K562 (cell line): ENCODE data around the gene KCNN4. TPM values are rescaled to one million over a fixed set of nuclear protein-coding genes. Genes with fewer than 3 reads are reported as not detected.

Experiments
- ARID1B ChIP-seq: fragments of 450-650 bp; IDR thresholded peaks from 2 replicates; pipeline ENCODE4 v1.6.1; 2016; ENCODE audit warnings: antibody characterized with exemption, mild to moderate bottlenecking, inconsistent platforms
- C11orf30 ChIP-seq: fragments of 450-650 bp; IDR thresholded peaks from 2 replicates; pipeline ENCODE4 v1.6.1; 2016; ENCODE audit warnings: low read depth, mild to moderate bottlenecking
- CBFA2T3 ChIP-seq: fragments of 450-650 bp; IDR thresholded peaks from 2 replicates; pipeline ENCODE4 v1.6.1; 2017
- CBFB ChIP-seq: sonication (generic); formaldehyde crosslinking; IDR thresholded peaks from 2 replicates; pipeline ENCODE4 v1.4.0; 2020; ENCODE audit warnings: mild to moderate bottlenecking, missing genetic modification reagents
- CBX3 ChIP-seq, 2 experiments: IDR thresholded peaks; 1 replicate in 1 of 2; 2 replicates in 1 of 2; pipeline ENCODE4 v1.6.1; 2012; ENCODE audit warnings: inconsistent platforms in 2 of 2, low read length in 2 of 2, borderline replicate concordance in 1 of 2, control low read depth in 1 of 2
- DPF2 ChIP-seq: fragments of 450-650 bp; IDR thresholded peaks from 2 replicates; pipeline ENCODE4 v1.6.1; 2016
- EGR1 ChIP-seq: fragments of 450-650 bp; conservative IDR thresholded peaks from 2 replicates; pipeline ENCODE4 v1.6.1; 2017; ENCODE audit warnings: mild to moderate bottlenecking
- EZH2 ChIP-seq: IDR thresholded peaks from 2 replicates; pipeline ENCODE4 v1.6.1; 2012; ENCODE audit warnings: low read depth, mild to moderate bottlenecking, inconsistent platforms, low read length, borderline replicate concordance
- GABPA ChIP-seq: fragments of 200-800 bp; sonication (Bioruptor generic); conservative IDR thresholded peaks from 2 replicates; pipeline ENCODE4 v1.6.1; 2016; ENCODE audit warnings: low read depth, missing genetic modification characterization, missing compliant biosample characterization
- JUND ChIP-seq, 2 experiments: IDR thresholded peaks; 2 replicates in 1 of 2; 3 replicates in 1 of 2; pipeline ENCODE4 v1.6.1; 2011; ENCODE audit warnings: borderline replicate concordance in 2 of 2, low read depth in 2 of 2, low read length in 2 of 2, improper control_type of control experiment in 1 of 2, missing biosample characterization in 1 of 2, missing genetic modification characterization in 1 of 2, missing genetic modification reagents in 1 of 2
- KLF16 ChIP-seq: IDR thresholded peaks from 2 replicates; pipeline ENCODE4 v1.6.1; 2016; ENCODE audit warnings: antibody characterized with exemption
- MAFK ChIP-seq: IDR thresholded peaks from 2 replicates; pipeline ENCODE4 v1.6.1; 2011; ENCODE audit warnings: low read length, improper control_type of control experiment
- SLC30A9 ChIP-seq: fragments of 250-450 bp; sonication (Bioruptor Pico); IDR thresholded peaks from 2 replicates; pipeline ENCODE4 v1.8.0; 2022; ENCODE audit warnings: mild to moderate bottlenecking, moderate library complexity
- SNIP1 ChIP-seq: fragments of 450-650 bp; IDR thresholded peaks from 2 replicates; pipeline ENCODE4 v1.7.1; 2017; ENCODE audit warnings: low read depth, mild to moderate bottlenecking
- ZBTB7A ChIP-seq: IDR thresholded peaks from 2 replicates; pipeline ENCODE4 v1.6.1; 2011; ENCODE audit warnings: low read depth, mild to moderate bottlenecking, low read length, moderate library complexity, borderline replicate concordance; ENCODE audit not compliant: control insufficient read depth
- ZNF583 ChIP-seq: fragments of 250-450 bp; sonication (Bioruptor Pico); IDR thresholded peaks from 2 replicates; pipeline ENCODE4 v1.4.0; 2020
- ZNF717 ChIP-seq: fragments of 250-450 bp; sonication (Bioruptor Pico); IDR thresholded peaks from 2 replicates; pipeline ENCODE4 v1.5.0; 2021
- polyA plus RNA-seq, 8 experiments: library from polyadenylated mRNA; depleted of rRNA in 4 of 8; stranded (reverse) in 5 of 8; unstranded in 3 of 8; fragments of >200 nt; fragmentation: Nextera tagmentation in 2 of 8; fragmentation: Illumina TruSeq in 1 of 8; extraction: Ambion mirVana in 2 of 8; extraction: Trizol in 1 of 8; gene quantifications; 2 replicates each; pipeline versions ENCODE4 v1.2.1 to v1.2.3, GENCODE V29; 2011 to 2014; ENCODE audit warnings: inconsistent platforms in 1 of 8, missing spikeins in 1 of 8
- total RNA-seq, 7 experiments: library from RNA; depleted of rRNA in 6 of 7; stranded (reverse); fragments of >200 nt in 6 of 7; fragmentation: Illumina TruSeq in 2 of 7; extraction: Trizol in 2 of 7; gene quantifications; 2 replicates each; pipeline versions ENCODE4 v1.2.1 to v1.2.3, GENCODE V29; 2011 to 2021; ENCODE audit warnings: low replicate concordance in 1 of 7
- TF ChIP-seq, protein P1 (sequence below): fragments of 450-650 bp; IDR thresholded peaks from 2 replicates; pipeline ENCODE4 v1.6.1; 2018; ENCODE audit not compliant: partially characterized antibody
- TF ChIP-seq, protein P2 (sequence below): fragments of 250-450 bp; sonication (Bioruptor Pico); IDR thresholded peaks from 2 replicates; pipeline ENCODE4 v1.5.0; 2021
- TF ChIP-seq, protein P3 (sequence below): fragments of 200-800 bp; sonication (Bioruptor generic); IDR thresholded peaks from 2 replicates; pipeline ENCODE4 v1.6.1; 2017; ENCODE audit warnings: missing genetic modification characterization, missing compliant biosample characterization
- TF ChIP-seq, protein P4 (sequence below): fragments of 450-650 bp; IDR thresholded peaks from 2 replicates; pipeline ENCODE4 v1.6.1; 2016; ENCODE audit warnings: antibody characterized with exemption

Gene KCNN4
- total and polyA plus RNA-seq, 9 of the 15 experiments (the other 6 are each of a cell fraction or from before 2014, with no cell fraction given) = 0.53 to 37.7 (median 25.9) TPM

DNA sequence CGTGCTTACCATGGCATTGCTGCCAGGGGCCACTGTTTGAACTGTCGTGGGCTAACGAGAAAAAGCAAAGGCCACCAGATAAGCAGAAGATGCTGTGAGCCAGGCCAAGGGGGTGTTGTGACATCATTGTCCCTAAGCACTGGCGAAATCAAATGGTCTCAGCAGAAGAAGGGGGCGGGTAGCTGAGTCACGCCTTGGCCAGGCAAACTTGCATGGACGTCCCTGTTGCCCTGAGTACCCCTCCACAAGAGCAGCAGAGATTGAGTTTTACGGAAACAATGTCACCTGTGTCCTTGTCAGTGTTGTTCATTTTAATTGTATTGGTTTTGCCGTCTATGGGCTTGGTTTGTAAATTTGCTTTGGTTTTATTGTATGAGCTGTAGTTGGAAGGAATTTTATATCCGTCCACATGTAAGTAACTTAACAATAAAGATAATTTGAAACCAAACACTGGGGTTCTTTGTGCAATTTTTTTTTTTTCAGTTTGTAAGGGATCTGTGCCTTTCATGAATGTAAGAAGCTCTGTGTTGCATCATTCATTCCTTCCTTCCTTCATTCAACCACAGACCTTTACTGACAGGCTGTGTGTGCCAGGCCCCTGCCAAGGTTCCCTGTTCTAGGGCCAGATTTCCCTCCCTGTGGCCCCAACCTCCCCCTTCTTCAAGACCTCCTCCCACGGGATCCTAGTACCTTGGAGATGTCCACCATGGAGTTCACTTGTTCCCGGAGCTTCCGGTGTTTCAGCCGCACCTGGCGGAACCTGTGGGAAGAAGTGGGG, 12.3 kb downstream of the KCNN4 start (continued):
- TF ChIP-seq MAFK (0 out of 2 replicates have a peak, but pooled peaks have one; percentile 13), ZBTB7A (peak; percentile 22; the same call in 1 of the 2 replicates), CBFB (no peak), ZNF583 (CRISPR knock-in tag) (no peak), GABPA (tag) (no peak), KLF16 (no peak), SLC30A9 (CRISPR knock-in tag) (no peak), JUND (IDR thresholded peaks at IDR 0.05; ENCODE audit: borderline replicate concordance, low read depth, low read length) (peak; percentile 46; the same call in 1 of the 2 replicates), JUND (tag; IDR thresholded peaks at IDR 0.05; ENCODE audit: borderline replicate concordance, low read depth, low read length) (peak; percentile 26; the same call in 1 of the 3 replicates), CBFA2T3 (peak; percentile 58), DPF2 (peak; percentile 50; the same call in 1 of the 2 replicates), CBX3 (IDR thresholded peaks at IDR 0.05; ENCODE audit: borderline replicate concordance in 1 of 2, low read length in 2 of 2) (no peak), SNIP1 (no peak), C11orf30 (peak; percentile 24; the same call in 1 of the 2 replicates), EZH2 (no peak), EGR1 (peak; percentile 86), ZNF717 (CRISPR knock-in tag) (no peak), ARID1B (peak; percentile 54; the same call in 1 of the 2 replicates)
- TF ChIP-seq, protein P1, sequence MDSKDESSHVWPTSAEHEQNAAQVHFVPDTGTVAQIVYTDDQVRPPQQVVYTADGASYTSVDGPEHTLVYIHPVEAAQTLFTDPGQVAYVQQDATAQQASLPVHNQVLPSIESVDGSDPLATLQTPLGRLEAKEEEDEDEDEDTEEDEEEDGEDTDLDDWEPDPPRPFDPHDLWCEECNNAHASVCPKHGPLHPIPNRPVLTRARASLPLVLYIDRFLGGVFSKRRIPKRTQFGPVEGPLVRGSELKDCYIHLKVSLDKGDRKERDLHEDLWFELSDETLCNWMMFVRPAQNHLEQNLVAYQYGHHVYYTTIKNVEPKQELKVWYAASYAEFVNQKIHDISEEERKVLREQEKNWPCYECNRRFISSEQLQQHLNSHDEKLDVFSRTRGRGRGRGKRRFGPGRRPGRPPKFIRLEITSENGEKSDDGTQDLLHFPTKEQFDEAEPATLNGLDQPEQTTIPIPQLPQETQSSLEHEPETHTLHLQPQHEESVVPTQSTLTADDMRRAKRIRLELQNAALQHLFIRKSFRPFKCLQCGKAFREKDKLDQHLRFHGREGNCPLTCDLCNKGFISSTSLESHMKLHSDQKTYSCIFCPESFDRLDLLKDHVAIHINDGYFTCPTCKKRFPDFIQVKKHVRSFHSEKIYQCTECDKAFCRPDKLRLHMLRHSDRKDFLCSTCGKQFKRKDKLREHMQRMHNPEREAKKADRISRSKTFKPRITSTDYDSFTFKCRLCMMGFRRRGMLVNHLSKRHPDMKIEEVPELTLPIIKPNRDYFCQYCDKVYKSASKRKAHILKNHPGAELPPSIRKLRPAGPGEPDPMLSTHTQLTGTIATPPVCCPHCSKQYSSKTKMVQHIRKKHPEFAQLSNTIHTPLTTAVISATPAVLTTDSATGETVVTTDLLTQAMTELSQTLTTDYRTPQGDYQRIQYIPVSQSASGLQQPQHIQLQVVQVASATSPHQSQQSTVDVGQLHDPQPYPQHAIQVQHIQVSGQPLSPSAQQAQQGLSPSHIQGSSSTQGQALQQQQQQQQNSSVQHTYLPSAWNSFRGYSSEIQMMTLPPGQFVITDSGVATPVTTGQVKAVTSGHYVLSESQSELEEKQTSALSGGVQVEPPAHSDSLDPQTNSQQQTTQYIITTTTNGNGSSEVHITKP = peak; percentile 13
- TF ChIP-seq, protein P2, sequence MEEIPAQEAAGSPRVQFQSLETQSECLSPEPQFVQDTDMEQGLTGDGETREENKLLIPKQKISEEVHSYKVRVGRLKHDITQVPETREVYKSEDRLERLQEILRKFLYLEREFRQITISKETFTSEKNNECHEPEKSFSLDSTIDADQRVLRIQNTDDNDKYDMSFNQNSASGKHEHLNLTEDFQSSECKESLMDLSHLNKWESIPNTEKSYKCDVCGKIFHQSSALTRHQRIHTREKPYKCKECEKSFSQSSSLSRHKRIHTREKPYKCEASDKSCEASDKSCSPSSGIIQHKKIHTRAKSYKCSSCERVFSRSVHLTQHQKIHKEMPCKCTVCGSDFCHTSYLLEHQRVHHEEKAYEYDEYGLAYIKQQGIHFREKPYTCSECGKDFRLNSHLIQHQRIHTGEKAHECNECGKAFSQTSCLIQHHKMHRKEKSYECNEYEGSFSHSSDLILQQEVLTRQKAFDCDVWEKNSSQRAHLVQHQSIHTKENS (CRISPR knock-in tag) = no peak
- TF ChIP-seq, protein P3, sequence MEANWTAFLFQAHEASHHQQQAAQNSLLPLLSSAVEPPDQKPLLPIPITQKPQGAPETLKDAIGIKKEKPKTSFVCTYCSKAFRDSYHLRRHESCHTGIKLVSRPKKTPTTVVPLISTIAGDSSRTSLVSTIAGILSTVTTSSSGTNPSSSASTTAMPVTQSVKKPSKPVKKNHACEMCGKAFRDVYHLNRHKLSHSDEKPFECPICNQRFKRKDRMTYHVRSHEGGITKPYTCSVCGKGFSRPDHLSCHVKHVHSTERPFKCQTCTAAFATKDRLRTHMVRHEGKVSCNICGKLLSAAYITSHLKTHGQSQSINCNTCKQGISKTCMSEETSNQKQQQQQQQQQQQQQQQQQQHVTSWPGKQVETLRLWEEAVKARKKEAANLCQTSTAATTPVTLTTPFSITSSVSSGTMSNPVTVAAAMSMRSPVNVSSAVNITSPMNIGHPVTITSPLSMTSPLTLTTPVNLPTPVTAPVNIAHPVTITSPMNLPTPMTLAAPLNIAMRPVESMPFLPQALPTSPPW = peak; percentile 22; the same call in 1 of the 2 replicates
- TF ChIP-seq, protein P4, sequence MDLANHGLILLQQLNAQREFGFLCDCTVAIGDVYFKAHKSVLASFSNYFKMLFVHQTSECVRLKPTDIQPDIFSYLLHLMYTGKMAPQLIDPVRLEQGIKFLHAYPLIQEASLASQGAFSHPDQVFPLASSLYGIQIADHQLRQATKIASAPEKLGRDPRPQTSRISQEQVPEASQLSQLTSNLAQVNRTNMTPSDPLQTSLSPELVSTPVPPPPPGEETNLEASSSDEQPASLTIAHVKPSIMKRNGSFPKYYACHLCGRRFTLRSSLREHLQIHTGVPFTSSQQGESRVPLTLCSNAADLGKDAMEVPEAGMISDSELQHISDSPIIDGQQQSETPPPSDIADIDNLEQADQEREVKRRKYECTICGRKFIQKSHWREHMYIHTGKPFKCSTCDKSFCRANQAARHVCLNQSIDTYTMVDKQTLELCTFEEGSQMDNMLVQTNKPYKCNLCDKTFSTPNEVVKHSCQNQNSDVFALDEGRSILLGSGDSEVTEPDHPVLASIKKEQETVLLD = 0 out of 2 replicates have a peak, but pooled peaks have one; percentile 40
